SW 1271 (cell line): ENCODE measurements around the gene PRR12.

Source experiments
- DNase-seq, 2 experiments: peaks; one replicate each; lab custom pipeline; 2025; lab: John Stamatoyannopoulos, UW

PRR12 gene, protein sequence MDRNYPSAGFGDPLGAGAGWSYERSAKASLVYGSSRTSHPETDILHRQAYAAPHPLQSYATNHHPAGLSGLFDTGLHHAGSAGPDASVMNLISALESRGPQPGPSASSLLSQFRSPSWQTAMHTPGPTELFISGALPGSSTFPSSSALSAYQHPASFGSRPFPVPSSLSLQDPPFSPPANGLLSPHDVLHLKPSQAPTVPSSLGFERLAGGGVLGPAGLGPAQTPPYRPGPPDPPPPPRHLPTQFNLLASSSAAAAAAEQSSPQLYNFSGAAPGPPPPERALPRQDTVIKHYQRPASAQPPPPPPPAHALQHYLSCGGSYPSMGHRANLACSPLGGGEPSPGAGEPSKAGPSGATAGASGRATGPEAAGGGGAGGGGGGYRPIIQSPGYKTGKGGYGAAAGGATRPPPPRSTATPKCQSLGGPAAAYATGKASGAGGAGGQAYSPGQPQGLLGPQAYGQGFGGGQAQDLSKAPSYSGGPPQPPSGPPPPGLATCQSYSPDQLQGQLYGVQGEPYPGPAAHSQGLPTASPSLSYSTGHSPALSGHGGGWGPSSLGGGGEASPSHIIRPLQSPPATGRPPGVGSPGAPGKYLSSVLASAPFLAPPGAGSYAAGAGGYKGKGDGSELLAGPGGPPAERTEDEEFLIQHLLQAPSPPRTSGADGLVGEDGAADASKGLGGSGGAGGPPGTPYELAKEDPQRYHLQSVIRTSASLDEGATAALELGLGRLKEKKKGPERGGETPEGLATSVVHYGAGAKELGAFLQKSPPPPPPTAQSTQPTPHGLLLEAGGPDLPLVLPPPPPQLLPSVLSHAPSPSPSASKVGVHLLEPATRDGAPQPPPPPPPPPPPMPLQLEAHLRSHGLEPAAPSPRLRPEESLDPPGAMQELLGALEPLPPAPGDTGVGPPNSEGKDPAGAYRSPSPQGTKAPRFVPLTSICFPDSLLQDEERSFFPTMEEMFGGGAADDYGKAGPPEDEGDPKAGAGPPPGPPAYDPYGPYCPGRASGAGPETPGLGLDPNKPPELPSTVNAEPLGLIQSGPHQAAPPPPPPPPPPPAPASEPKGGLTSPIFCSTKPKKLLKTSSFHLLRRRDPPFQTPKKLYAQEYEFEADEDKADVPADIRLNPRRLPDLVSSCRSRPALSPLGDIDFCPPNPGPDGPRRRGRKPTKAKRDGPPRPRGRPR (N-terminal part only)

DNA sequence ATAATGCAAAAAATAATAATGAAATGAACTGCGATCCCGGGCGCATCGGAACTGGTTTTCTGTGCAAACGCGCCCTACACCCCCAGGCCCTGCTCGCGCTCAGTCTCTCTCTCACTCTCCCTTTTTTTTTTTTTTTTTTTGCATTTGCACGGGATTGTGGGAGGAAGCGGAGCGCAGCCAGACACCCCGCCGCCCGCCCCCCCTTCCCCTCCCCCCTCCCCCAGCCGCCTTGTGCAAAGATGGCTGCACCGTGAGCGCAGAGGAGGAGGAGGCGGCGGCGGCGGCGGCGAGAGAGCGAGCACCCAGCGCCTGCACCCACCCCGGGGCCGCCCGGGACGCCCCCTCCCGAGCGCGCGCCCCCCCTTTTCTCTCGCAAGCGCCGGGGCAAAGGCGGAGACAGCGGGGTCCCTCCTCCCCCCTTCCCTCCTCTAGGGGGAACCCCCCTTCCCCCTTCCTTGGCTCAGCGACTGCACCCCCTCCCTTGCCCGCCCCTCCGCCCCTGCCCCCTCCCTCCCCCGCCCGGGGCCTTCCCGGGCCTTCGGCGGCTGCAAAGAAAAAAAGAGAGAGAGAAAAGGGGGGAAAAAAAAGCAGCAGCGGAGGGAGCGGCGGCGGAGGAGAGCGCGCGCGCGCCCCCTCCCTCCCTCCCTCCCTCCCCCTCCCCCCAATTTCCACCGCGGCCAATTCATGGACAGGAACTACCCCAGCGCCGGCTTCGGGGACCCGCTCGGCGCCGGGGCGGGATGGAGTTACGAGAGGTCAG is at the start of gene PRR12:
Gene PRR12, plus strand, starts transcription at position 212 of the 760 bp plus-strand sequence. Its CDS starts 473 bp downstream, at position 685.
- peak in 1 of 2 experiments; percentile 40 for DNase-seq

DNA sequence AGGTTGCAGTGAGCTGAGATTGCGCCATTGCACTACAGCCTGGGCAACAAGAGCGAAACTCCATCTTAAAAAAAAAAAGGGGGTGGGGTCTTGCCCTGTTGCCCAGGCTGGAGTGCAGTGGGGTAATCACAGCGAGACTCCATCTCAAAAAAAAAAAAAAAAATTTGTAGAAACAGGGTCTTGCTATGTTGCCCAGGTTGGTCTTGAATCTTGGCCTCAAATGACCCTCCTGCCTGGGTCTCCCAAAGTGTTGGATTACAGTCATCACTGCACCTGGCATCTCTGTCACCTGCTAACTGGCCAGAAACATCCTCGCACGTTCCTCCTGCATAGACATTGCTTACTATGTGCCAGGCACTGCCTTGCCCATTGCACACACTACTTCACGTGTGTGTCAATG is 49.1 kb upstream of the PRR12 start:
- no peak for DNase-seq

DNA sequence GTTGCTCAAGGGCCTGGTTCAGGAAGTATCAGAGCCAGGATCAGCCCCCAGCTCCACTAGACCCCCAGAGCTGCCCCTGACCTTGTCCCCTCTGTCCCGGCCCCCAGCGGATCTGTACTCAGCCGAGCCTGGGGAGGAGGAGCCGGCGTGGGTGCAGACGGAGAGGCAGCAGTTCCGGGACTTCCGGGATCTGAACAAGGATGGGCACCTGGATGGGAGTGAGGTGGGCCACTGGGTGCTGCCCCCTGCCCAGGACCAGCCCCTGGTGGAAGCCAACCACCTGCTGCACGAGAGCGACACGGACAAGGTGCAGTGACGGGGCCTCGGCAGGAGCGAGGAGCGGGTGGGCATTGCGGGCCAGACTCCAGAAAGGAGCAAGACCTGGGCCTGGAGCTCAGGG is 48.5 kb upstream of the PRR12 start:
- DNase-seq, result no peak

DNA sequence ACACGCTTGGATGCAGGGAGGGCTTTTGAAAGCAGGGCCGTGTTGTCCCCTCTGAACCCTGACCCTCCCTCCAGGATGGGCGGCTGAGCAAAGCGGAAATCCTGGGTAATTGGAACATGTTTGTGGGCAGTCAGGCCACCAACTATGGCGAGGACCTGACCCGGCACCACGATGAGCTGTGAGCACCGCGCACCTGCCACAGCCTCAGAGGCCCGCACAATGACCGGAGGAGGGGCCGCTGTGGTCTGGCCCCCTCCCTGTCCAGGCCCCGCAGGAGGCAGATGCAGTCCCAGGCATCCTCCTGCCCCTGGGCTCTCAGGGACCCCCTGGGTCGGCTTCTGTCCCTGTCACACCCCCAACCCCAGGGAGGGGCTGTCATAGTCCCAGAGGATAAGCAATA is 48.0 kb upstream of the PRR12 start:
- DNase-seq, result no peak

DNA sequence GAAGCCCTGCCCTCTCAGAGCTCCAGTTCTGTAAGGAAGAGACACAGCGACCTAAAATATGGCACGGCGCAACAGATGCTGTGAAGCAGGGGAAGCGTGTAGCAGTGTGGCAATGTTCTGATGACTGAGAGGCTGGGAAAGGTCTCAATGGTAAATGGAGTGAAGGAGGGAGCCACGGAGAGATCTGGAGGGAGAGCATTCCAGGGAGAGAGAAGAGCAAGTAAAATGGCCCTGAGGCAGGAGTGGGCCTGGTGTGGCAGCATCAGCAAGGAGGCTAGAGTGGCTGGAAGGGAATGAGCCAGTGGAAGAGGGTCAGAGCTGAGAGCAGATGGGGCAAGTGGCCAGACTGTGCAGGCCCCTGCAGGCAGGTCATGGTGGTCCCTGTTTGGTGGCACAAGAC is 46.8 kb upstream of the PRR12 start:
- DNase-seq, result no peak

DNA sequence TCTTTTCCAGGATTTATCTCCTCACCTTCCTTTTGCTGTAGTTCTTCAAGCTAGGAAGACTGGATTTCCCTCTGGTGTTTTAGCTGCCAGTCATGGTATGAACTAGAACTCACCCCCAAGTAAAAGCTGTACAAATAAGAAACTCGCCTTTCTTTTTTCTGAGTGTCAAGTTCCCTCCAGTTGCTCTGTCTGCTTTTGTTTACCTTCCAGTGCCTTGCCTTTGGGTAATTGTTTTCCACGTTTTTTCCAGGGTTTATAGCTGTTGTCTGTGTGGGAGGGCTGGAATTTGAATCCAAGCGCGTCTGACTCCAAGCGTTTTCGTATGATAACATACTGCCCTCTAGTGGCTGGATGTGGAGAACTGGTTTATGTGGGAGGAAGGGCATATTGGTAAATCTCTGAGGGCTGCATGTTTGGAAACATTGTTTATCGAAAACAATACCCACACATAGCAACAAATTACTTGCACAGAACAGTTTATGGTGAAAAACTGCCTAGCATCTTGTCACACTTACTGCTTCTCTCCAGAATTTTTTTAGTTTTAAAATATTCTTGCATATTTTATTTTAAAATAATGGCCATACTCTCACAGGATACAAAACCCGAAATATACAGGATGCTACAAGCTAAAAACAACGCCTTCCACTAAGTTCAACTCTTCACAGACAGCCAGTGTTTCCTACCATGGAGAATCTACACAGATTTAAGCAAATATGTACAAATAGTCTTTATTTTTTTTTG is 44.0 kb upstream of the PRR12 start:
- peak; percentile 28 to 80 for DNase-seq

DNA sequence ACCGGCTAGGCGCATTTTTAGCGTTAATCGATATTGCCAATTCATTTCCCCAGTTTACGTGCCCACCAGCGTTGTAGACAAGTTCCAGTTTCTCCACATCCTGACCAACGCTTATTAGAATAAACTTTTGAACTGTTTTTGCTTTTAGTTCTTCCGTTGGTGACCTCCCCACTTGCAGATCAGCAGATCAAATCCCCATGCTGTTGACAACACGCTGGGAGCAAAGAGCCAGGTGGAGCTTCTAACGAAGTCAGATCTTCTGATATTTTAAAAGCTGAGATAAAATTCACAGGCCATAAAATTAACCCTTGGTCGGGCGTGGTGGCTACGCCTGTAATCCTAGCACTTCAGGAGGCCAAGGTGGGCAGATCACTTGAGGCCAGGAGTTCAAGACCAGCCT is 41.9 kb upstream of the PRR12 start:
- DNase-seq, result no peak

DNA sequence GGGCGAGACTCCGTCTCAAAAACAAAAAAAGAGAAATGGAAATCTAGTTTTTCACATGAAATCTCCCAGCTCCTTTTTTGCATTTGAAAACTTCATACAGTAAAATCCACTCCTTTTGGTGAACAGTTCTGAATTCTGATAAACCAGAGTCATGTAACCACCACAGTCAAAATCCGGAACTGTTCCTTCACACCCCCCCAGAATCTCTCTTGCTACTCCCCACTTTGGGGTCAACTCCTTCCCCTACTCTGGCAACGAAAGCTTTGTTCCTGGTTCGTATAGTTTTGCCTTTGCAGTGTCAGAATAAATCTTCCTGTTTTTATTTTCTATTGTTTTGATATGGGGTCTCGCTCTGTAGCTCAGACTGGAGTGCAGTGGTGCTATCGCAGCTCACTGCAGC is 39.5 kb upstream of the PRR12 start:
- no peak for DNase-seq

DNA sequence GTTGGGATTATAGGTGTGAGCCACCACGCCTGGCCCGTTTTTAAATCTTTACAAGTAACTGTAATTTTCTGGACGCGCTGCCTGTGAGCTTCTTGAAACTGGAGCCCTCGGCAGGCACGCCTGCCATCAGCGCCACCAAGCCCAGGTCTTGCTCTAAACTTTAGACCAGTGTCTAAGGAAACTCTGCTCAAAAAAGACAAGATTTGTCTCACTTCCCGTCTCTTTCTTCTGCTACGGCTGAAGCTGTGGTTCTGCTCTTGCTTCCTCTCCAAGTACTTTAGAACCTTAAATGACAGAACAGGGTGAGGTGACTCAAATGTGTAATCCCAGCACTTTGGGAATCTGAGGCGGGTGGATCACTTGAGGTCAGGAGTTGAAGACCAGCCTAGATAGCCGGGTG is 38.2 kb upstream of the PRR12 start:
- no peak for DNase-seq

DNA sequence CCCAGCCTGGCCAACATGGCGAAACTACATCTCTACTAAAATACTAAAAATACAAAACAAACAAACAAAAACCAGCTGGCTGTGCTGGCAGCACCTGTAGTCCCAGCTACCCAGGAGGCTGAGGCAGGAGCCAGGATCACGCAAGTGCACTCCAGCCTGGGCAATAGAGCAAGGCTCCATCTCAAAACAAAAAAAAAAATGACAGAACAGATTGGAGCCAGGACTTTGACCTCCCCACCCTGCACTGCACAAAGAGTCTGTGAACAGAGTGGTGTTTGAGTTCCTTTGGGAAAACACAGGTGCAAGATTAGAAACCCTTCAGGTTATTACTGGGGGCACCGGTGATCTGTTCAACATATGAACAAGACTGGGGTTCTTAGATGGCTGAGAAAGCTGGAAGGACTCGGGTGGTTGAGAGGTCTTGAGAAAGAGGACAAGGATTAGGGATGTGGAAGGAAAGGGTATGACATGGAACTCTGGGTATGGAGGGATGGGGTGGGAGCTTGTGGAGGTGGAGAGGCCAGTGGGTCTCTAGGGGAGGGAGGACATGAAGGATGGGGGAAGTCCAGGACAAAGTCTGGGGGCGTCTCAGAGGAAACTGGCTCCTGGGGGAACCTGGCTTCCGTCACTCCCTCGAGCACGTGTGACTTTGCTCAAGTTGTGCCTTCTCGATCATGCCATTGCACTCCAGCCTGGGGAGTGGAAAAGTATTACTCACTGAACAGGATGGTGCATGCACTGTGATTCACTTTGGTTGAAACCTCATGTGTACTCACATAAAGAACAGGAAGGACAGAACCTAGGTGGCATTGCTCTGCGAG is 37.3 kb upstream of the PRR12 start:
- no peak for DNase-seq

DNA sequence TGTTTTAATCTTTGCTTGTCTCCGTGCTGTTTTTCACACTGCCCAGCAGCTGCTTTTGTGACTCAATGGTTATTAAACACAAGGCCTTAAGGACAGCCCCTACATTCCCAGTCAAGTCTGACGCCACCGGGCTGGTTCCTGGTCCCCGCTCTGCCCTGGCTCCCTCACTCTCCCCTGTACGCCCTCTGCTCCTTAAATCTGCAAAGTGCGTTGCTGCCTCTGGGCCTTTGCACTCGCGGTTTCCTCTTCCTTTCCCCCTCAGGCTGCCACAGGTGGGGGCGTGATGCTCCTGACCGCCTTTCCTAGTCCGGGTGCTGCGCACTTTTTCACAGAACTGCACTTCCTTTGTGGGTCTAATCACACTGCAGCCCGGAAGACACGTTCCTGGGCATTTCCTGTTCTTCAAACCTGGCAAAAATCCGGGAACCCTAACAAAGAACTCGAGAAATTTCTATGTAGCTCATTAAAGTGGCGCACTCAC is 36.2 kb upstream of the PRR12 start:
- no peak for DNase-seq

DNA sequence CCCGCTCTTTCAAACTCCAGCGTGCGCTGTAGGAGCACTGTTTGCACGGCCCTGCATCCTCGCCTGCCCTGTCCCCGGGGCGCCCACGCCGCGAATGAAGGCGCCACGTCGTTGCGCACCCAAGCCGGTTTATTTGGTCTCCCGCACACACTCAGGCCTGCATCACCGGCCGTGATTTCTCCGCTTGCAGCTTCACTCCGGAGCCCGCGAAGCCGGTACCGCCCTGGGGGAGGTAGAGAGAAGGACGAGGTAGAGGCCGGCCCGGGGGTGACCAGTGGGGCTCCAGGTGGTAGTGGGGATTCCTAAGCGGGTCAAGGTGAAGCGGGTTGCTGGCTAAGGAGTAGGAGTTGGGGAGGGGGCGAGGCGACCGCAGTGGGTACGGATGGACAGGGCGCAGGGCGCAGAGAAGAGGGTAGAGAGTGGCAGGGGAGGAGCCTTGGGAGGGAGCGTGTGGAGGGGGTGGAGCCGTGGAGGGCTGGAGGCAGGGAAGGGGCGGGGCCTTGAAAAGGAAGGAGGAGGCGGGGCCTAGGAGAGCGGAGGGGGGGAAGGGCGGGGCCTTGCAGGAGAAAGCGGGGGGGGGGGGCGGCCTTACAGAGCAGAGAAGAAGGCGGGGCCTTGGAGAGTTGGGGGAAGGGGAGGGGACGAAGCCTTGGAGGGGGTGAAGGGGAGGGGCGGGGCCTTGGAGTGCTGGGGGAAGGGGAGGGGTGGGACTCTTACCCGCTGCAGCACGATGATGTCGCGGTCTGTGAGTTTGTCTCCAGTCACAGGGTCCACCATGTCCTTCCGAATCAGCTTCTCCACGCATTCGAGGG is 35.2 kb upstream of the PRR12 start:
- DNase-seq, result peak in 1 of 2 experiments; percentile 6

DNA sequence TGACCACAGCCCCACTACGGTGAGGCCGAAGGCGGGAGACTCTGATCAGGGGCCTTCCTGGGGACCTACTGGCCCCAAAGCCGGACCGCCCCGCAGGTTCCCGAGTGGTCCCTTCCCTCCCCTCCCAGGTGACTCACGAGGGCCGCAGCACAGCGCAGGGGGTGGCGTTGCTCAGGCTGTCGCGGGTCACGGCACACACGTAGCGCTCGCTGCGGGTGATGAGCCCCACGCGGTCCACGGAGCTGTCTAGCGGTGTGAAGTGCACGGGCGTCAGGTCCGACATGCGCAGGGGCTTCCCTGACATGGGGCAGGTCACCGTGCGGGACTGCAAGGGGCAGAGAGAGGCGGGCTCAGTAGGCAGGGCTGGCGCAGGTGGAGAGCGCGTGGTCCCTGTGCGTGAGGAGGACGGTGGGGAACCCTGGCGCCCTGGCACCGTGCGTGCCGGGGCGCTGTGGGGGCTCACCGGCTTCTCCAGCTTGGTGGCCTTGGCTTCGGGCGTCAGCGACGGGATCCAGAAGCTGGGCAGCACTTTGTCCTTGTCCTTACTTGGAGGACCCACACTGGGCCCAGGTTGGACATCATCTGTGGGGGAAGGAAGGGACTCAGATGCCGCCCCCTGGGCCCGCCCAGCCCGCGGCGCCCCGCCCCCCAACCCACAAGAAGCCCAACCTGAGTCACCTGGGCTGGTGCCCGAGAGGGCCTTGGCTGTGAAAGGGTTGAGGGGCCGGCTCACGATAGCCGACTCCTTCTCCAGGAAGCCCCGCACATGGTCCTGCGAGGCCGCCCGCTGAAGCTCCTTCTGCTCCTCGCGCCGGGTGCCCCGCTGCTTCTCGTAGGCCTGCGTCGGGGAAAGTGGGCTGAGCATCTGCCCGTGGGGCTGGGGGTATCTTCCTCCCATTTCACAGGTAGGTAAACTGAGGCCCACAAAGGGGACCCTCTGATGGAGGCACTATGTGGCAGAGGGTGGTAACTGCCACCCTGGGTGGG is 34.3 kb upstream of the PRR12 start:
- DNase-seq, result no peak

DNA sequence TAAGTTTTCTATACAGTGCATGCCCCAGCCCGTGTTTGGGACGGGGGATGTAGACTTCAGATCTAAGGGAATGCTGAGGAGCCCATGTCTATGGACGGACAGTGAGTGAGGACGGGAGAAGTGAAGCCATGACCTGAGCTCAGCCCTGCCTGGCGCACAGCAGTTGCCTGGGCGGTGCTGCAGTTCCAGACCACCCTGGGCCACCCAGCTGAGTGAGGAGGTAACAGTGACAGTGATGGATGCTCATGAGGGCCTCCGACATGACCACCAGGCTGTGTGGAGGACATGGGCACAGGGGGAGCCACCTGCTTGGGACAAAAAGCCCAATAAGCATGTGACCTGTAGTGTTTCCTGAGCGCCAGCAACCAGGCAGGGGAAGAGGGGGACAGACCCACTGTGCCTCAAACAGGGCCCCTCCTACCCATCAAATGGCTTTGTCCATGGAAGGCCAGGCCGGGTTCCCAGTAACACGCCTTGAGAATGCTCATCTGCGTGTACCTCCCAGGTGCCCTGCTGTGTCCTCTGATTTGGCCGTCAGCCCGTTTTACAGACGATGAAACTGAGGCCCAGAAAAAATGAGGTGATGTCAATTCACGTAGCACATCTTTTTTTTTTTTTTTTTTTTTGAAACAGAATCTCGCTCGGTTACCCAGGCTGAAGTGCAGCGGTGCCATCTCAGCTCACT is 33.2 kb upstream of the PRR12 start:
- no peak for DNase-seq

DNA sequence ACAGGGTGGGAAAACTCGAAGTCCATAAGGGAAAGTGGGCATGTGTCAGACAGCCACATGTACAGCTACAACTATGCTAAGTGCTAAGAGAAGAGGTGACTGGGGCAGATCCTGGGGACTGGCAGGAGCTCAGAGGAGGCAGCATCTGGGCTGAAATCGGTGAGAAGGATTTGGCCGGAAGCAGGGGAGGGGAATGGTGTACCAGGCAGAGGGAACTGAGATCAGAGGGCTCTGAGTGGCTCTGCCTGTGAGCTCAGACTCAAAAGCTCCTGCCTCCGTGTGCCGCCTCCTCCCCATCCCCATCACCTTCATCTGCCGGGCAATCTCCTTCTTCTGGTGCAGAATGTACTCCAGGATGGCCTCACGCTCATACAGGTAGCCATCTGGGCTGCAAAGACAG is 32.4 kb upstream of the PRR12 start:
- no peak for DNase-seq

DNA sequence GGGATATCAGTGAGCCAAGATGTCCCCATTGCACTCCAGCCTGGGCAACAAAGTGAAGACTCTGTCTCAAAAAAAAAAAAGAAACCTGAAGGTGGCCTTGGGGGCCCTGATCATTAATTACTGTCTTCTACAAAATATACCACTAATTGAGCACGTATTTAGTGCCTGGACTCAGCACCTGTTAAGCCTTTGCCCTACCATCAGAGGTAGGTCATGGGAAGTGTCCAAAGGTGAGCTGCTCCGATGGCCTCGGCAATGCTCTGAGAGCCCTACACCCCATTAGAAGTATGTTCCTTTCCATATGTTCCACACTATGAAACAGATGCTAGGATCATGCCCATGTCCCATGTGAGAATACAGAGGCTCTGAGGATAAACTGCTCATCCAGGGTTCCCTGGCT is 31.5 kb upstream of the PRR12 start:
- DNase-seq, result no peak

DNA sequence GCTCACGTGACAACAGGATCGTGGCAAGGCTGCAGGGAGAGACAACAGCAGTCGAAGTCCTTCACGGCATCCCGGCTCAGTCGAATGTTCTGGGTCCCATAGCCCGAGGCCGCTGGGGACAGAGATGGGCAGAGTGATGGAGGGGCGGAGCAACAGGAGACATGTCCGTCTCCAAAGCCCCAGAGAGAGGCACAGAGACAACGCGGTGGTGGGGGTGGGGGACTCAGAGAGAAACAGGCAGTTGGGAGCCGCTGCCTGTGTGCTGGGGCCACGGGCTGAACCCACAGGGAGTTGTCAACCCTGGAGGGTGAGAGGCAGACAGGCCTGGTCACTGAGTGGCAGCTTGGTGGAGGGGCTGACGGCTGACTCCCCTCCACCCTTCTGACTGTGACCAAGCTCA is 31.1 kb upstream of the PRR12 start:
- DNase-seq, result no peak
